Loucy (cell line): ENCODE measurements around the gene PIP5K1C.
"Not testable (repeated sequence)": the region's sequence is repeated elsewhere in the genome, so short reads cannot be mapped to it uniquely, and the experiment has no call there.

Experiments
- H2AFZ ChIP-seq: fragments of 200-600 bp; sonication (generic); 2 replicates; pipeline ENCODE4 v1.6.0; 2016; ENCODE audit warnings: antibody characterized with exemption, mild to moderate bottlenecking, low read length, moderate library complexity
- H3F3A ChIP-seq: fragments of 200-600 bp; 2 replicates; pipeline ENCODE4 v1.6.0; 2016; ENCODE audit warnings: antibody characterized with exemption, low read depth, mild to moderate bottlenecking
- H3K27me3 ChIP-seq: fragments of 200-600 bp; sonication (generic); 2 replicates; pipeline ENCODE4 v1.6.1; 2014; ENCODE audit warnings: low read length, mild to moderate bottlenecking; ENCODE audit not compliant: insufficient read depth, poor library complexity, severe bottlenecking
- H3K36me3 ChIP-seq: fragments of 200-600 bp; sonication (generic); 2 replicates; pipeline ENCODE4 v1.6.1; 2016; ENCODE audit warnings: low read length; ENCODE audit not compliant: insufficient read depth
- H3K4me1 ChIP-seq: fragments of 200-600 bp; sonication (generic); 2 replicates; pipeline ENCODE4 v1.5.1; 2014; ENCODE audit warnings: low read length, mild to moderate bottlenecking; ENCODE audit not compliant: insufficient read depth, poor library complexity, severe bottlenecking
- H3K4me2 ChIP-seq: fragments of 200-600 bp; sonication (generic); 2 replicates; pipeline ENCODE4 v1.6.0; 2014; ENCODE audit warnings: antibody characterized with exemption, low read length, low read depth, mild to moderate bottlenecking; ENCODE audit not compliant: poor library complexity, severe bottlenecking
- H3K4me3 ChIP-seq: fragments of 200-600 bp; sonication (generic); 2 replicates; pipeline ENCODE4 v1.5.1; 2014; ENCODE audit warnings: low read length, mild to moderate bottlenecking, mixed read lengths; ENCODE audit not compliant: poor library complexity, severe bottlenecking
- H3K79me2 ChIP-seq: fragments of 200-600 bp; sonication (generic); 2 replicates; pipeline ENCODE4 v1.6.1; 2014; ENCODE audit warnings: low read length; ENCODE audit not compliant: insufficient read depth
- H3K9ac ChIP-seq: fragments of 200-600 bp; sonication (generic); 2 replicates; pipeline ENCODE4 v1.6.0; 2014; ENCODE audit warnings: mild to moderate bottlenecking, low read depth, low read length, moderate library complexity; ENCODE audit not compliant: poor library complexity, severe bottlenecking
- H3K9me2 ChIP-seq: fragments of 200-600 bp; sonication (generic); replicated peaks from 2 replicates; pipeline ENCODE4 v1.6.1; 2016; ENCODE audit warnings: low read depth, low read length, mixed read lengths
- H3K9me3 ChIP-seq: fragments of 200-600 bp; sonication (generic); 2 replicates; pipeline ENCODE4 v1.6.1; 2014; ENCODE audit warnings: mild to moderate bottlenecking, antibody characterized with exemption, low read length, low read depth; ENCODE audit not compliant: insufficient read depth
- H4K20me1 ChIP-seq: fragments of 200-600 bp; sonication (generic); 2 replicates; pipeline ENCODE4 v1.6.0; 2014; ENCODE audit warnings: antibody characterized with exemption, low read length, mild to moderate bottlenecking; ENCODE audit not compliant: insufficient read depth, poor library complexity, severe bottlenecking
- EZH2phosphoT487 ChIP-seq: fragments of 200-600 bp; IDR thresholded peaks from 2 replicates; pipeline ENCODE4 v1.6.1; 2018; ENCODE audit warnings: antibody characterized with exemption, mild to moderate bottlenecking, moderate library complexity, borderline replicate concordance
- TF ChIP-seq, protein P1 (sequence below): fragments of 200-600 bp; sonication (generic); conservative IDR thresholded peaks from 2 replicates; pipeline ENCODE4 v1.5.1; 2014; ENCODE audit warnings: mild to moderate bottlenecking, antibody characterized with exemption, low read length

Gene PIP5K1C

DNA sequence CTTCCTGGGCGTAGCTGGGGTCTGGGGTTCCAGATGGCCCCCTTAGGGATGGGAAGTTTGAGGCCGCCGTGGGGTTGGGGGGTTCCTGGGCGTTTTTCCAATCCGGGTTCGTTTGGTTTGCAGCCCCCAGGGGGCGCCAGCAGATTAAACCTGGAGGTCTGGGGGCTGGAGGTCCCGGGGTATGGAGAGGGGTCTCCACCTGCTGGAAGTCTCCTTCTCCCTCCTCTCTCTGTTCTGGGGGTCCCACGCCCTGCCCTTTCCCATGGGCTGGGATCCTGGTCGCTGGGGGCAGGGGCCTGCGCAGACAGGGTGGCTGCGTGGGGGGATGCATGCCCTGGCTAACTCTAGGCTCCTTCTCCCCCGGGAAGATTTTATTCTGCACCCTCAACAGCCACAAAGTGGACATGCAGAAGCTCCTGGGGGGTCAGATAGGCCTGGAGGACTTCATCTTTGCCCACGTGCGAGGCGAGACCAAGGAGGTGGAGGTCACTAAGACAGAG lies 114.1 kb downstream of the PIP5K1C start:
- Histone ChIP-seq H3K4me3 (no peak overlapping the region), H3K9me3 (peaks cover 3% of the 10 kb centered on the region; the same call in 1 of the 2 replicates), H2AFZ (no peak overlapping the region), H3K79me2 (no peaks in the 10 kb centered on the region), H4K20me1 (no peaks in the 10 kb centered on the region), H3K9me2 (no peaks in the 10 kb centered on the region), H3K4me1 (no peaks in the 10 kb centered on the region), H3F3A (no peaks in the 10 kb centered on the region), H3K36me3 (no peaks in the 10 kb centered on the region), H3K4me2 (no peak overlapping the region), H3K27me3 (no peaks in the 10 kb centered on the region), H3K9ac (no peak overlapping the region)
- no peak for TF ChIP-seq EZH2phosphoT487
- TF ChIP-seq, protein P1, sequence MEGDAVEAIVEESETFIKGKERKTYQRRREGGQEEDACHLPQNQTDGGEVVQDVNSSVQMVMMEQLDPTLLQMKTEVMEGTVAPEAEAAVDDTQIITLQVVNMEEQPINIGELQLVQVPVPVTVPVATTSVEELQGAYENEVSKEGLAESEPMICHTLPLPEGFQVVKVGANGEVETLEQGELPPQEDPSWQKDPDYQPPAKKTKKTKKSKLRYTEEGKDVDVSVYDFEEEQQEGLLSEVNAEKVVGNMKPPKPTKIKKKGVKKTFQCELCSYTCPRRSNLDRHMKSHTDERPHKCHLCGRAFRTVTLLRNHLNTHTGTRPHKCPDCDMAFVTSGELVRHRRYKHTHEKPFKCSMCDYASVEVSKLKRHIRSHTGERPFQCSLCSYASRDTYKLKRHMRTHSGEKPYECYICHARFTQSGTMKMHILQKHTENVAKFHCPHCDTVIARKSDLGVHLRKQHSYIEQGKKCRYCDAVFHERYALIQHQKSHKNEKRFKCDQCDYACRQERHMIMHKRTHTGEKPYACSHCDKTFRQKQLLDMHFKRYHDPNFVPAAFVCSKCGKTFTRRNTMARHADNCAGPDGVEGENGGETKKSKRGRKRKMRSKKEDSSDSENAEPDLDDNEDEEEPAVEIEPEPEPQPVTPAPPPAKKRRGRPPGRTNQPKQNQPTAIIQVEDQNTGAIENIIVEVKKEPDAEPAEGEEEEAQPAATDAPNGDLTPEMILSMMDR = peak; percentile 73

DNA sequence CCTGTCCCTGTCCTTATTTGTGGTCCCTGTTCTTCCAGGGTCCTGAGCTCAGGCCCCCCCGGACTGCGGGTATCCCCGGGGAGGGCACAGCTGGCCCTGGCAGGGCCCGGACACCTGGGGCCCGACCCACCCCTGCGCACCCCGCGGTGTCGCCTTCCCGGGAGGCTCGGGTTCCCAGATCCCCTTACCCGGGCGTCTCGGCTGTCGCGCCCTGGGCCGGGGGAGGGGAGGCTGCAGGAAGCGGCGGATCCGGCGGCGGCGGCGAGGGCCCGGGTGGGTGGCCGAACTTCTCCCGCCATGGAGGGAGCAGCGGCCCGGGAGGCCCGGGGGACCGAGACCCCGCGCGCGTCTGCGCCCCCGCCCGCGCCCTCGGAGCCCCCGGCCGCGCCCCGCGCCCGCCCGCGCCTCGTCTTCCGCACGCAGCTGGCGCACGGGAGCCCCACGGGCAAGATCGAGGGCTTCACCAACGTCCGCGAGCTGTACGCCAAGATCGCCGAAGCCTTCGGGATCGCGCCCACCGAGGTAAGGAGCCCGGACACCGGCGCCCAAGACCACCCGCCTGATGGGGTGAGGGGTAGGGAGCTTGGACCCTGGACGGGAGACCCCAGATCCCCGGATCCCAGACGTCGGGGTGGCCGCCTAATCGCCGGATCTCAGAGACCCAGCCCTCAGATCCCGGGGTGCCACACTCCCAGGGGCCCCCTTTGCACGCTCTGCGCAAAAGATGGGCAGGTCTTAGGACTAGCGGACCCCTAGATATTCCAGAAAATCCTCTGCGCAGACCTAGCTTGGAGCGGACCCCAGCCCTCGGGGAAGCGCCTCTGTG lies 114.8 kb downstream of the PIP5K1C start, which contains the start of gene GIPC3:
TSS of gene GIPC3 (plus strand) at position 178 of the 826 bp plus-strand sequence. CDS start at position 298, 120 bp downstream.
- no peaks in the 10 kb centered on the region for H4K20me1 ChIP-seq
- H3K4me2 ChIP-seq = no peak within 1 kb of the TSS
- H3K9me2 ChIP-seq = no peaks in the 10 kb centered on the region
- H3K36me3 ChIP-seq = no peaks in the 10 kb centered on the region
- no peaks in the 10 kb centered on the region for H3K4me1 ChIP-seq
- no peaks in the 10 kb centered on the region for H3K79me2 ChIP-seq
- TF ChIP-seq, protein P1 = no peak
- no peak for TF ChIP-seq EZH2phosphoT487
- no peaks in the 10 kb centered on the region for H3K9me3 ChIP-seq
- no peaks in the 10 kb centered on the region for H3K27me3 ChIP-seq
- no peaks in the 10 kb centered on the region for H3F3A ChIP-seq
- H2AFZ ChIP-seq = no peak within 1 kb of the TSS
- H3K4me3 ChIP-seq = no peak within 1 kb of the TSS
- H3K9ac ChIP-seq = no peak within 1 kb of the TSS

DNA sequence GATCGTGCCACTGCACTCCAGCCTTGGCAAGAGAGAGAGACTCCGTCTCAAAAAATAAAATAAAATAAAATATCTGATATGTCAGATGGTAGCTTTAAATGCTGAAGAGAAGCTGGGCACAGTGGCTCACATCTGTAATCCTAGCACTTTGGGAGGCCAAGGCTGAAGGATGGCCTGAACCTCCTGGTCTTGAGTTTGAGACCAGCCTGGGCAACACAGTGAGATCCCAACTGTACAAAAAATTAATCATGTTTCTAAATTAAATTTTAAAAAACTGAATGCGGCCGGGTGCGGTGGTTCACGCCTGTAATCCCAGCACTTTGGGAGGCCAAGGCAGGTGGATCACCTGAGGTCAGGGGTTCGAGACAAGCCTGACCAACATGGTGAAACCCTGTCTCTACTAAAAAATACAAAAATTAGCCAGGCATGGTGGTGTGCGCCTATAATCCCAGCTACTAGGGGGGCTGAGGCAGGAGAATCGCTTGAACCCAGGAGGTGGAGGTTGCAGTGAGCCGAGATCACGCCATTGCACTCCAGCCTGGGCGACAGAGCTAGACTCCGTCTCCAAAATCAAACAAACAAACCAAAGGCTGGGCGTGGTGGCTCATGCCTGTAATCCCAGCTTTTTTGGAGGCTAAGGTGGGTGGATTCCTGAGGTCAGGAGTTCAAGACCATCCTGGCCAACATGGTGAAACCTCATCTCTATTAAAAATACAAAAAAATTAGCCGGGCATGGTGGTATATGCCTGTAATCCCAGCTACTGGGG lies 116.0 kb downstream of the PIP5K1C start:
- H3K79me2 ChIP-seq, H3K9me3 ChIP-seq, H3K9me2 ChIP-seq, H3K9ac ChIP-seq, H3K4me2 ChIP-seq, H3K36me3 ChIP-seq, H3K27me3 ChIP-seq, H4K20me1 ChIP-seq, H3K4me3 ChIP-seq, H3K4me1 ChIP-seq, H2AFZ ChIP-seq, H3F3A ChIP-seq: not testable (repeated sequence)

DNA sequence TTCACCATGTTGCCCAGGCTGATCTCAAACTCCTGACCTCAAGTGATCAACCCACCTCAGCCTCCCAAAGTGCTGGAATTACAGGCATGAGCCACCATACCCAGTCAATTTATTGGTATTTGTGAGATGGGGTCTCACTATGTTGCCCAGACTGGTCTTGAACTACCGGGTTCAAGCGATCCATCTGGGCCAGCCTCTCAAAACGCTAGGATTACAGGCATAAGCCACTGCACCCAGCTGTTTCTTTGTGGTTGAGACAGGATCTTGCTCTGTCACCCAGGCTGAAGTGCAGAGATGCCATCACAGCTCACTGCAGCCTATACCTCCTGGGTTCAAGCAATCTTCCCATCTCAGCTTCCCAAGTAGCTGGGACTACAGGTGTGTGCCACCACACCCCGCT lies 118.5 kb downstream of the PIP5K1C start:
- H3K9ac ChIP-seq, H3K79me2 ChIP-seq, H3K9me3 ChIP-seq, H3K27me3 ChIP-seq, H3K36me3 ChIP-seq, H3K9me2 ChIP-seq, H3F3A ChIP-seq, H4K20me1 ChIP-seq, H3K4me1 ChIP-seq, H3K4me2 ChIP-seq, H3K4me3 ChIP-seq, H2AFZ ChIP-seq: not testable (repeated sequence)
